Epithelial cell of prostate (primary cell): ENCODE measurements around the gene CALCA.
A peak's percentile ranks its signal among the peaks of the same experiment; 100 is the strongest.

Experiments used
- DNase-seq: peaks from one replicate; pipeline ENCODE4 v3.0.0-alpha.2; 2011; ENCODE audit warnings: low read depth, low spot score
- H3K27ac ChIP-seq: fragments of 450-650 bp; 2 replicates; pipeline ENCODE4 v1.5.1; 2017; ENCODE audit warnings: mild to moderate bottlenecking

The CALCA gene

GRCh38 chr11:14949437-14950147 lies 22.6 kb downstream of the CALCA start:
- DNase-seq = no peak
- no peak overlapping the region for H3K27ac ChIP-seq

GRCh38 chr11:14942745-14943144 lies 29.4 kb downstream of the CALCA start:
- no peak for DNase-seq
- no peak overlapping the region for H3K27ac ChIP-seq

- no peak for DNase-seq
- no peak overlapping the region for H3K27ac ChIP-seq
These were observed 33.2 kb downstream of the CALCA start for GRCh38 chr11:14938936-14939335.

- no peak for DNase-seq
- H3K27ac ChIP-seq = no peak overlapping the region
These were observed 37.4 kb downstream of the CALCA start for GRCh38 chr11:14934641-14935351.

GRCh38 chr11:14932447-14932846 lies 39.7 kb downstream of the CALCA start:
- H3K27ac ChIP-seq = peak overlapping the region; percentile 21
- DNase-seq = no peak

- H3K27ac ChIP-seq = no peak overlapping the region
- no peak for DNase-seq
These were observed 41.8 kb downstream of the CALCA start for GRCh38 chr11:14930369-14930768.

- DNase-seq = peak; percentile 37
- no peak overlapping the region for H3K27ac ChIP-seq
These were observed 45.0 kb downstream of the CALCA start for GRCh38 chr11:14927146-14927545.

GRCh38 chr11:14924318-14924717 lies 47.8 kb downstream of the CALCA start:
- no peak overlapping the region for H3K27ac ChIP-seq

More at GRCh38 chr11:14924318-14924717, 47.8 kb downstream of the CALCA start:
- no peak for DNase-seq
